ENCODE measurements around the gene BEND4. TPM values are rescaled to one million over a fixed set of nuclear protein-coding genes. Genes with fewer than 3 reads are reported as not detected.
"Not testable (repeated sequence)": the region's sequence is repeated elsewhere in the genome, so short reads cannot be mapped to it uniquely, and the experiment has no call there.

BEND4 gene
- polyA plus RNA-seq (ENCODE audit: insufficient read length in 12 of 12) = under 1 TPM in 9 of 12 donors, not detected in 3; 0.01 to 0.30 (median 0.05) TPM
- long read RNA-seq, donor 1 = 0 reads
- long read RNA-seq, donor 2 = 0 reads
- long read RNA-seq, donor 3 = 0 reads
- long read RNA-seq, donor 4 = 0 reads
- long read RNA-seq, donor 5 = 0 reads
- long read RNA-seq, donor 6 = 0 reads
- long read RNA-seq, donor 7 = 0 reads
- long read RNA-seq, donor 8 = 0 reads
- long read RNA-seq, donor 9 = 0 reads
- long read RNA-seq, donor 10 = 0 reads
- long read RNA-seq, donor 11 = 0 reads

DNA sequence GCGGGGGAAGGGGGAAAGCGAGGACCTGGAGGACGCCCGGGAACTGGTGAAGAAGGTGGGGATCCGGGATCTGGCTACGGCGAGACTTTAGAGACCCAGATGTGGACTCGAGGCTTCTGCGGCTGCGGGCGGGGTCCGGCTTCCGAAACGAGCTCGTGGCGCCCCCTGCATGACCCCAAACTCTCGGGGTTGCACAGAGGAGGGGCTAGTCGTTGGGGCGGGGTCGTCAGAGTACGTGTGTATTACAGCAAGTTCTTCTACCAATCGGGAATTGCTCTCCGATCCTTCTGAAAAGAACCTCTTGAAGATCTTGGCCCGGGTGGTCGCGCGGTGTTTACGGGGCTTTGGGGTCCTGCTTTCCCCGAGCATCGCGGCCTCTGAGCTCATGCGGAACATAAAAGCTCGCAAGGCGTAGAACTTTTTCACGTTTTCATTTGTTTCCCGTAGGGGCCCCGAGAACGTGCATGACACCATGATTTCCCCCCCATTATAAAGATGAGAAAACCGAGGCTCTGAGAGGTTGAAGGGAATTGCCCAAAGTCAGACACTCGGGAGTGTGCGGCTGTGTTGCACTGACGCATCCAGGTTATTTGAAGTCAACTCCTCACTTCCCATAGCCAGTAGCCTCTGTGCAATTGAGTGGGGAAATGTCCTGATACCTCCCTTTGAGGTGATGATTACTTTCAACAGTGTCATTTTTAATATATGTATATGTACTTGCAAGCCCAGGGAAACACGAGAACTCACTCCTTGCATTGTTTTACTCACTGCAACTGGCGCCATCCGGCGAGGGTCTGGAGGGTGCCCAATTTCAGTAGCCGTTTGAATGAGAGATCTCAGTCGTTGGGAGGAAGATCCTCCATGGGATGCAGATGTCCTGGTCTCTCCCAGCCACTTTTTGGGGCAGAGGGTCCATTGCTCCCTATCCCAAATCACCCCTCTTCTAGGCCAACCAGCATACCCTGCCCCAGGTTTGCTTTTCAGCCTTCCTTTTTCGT is at the start of gene BEND4:
Gene BEND4 (minus strand): TSS at position 149 of the 998 bp plus-strand sequence. CDS start 512 bp downstream, outside the sequence.
- peak; percentile 9 for DNase-seq

GRCh38 chr4:42197341-42197740 is 44.9 kb upstream of the BEND4 start:
- DNase-seq = no peak

GRCh38 chr4:42172921-42173320 is 20.5 kb upstream of the BEND4 start:
- no peak for DNase-seq

DNA sequence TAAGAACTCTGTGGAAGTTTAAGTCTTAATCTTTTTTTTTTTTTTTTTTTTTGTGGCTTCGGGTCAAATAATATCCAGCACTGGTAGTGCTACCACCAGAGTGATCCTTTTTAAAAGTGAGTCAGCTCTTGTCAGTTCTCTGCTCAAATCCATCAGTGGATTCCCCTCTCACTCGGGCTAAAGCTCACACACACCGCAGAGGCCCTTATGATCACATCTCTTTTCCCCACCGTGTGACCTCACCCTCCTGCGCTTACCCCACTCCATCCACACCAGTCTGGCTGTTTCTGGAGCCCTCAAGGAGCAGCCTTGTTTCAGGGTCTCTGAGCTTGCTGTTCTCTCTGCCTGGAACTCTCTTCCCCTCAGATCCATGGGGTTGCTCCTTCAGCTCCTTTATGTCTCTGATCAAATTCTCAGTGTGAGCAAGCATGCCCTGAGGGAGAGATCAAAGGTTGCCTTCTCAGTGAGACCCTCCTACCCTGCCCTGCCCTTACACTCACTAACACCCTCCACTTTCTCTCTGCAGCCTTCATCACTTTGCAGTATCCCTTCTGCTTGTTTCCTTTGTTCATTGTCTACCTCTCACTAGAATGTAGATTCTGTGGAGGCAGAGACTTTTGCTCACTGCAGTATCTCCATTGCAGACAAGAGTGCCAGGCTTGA is 19.8 kb upstream of the BEND4 start:
- DNase-seq = no peak

- no peak for DNase-seq
Observed at GRCh38 chr4:42167709-42168108, 15.3 kb upstream of the BEND4 start.

GRCh38 chr4:42166186-42166585 is 13.7 kb upstream of the BEND4 start:
- not testable (repeated sequence) for DNase-seq

GRCh38 chr4:42159271-42160001 is 7.0 kb upstream of the BEND4 start:
- no peak for DNase-seq

GRCh38 chr4:42151568-42152506 is 618 bp downstream of the BEND4 start:
- DNase-seq = no peak

DNA sequence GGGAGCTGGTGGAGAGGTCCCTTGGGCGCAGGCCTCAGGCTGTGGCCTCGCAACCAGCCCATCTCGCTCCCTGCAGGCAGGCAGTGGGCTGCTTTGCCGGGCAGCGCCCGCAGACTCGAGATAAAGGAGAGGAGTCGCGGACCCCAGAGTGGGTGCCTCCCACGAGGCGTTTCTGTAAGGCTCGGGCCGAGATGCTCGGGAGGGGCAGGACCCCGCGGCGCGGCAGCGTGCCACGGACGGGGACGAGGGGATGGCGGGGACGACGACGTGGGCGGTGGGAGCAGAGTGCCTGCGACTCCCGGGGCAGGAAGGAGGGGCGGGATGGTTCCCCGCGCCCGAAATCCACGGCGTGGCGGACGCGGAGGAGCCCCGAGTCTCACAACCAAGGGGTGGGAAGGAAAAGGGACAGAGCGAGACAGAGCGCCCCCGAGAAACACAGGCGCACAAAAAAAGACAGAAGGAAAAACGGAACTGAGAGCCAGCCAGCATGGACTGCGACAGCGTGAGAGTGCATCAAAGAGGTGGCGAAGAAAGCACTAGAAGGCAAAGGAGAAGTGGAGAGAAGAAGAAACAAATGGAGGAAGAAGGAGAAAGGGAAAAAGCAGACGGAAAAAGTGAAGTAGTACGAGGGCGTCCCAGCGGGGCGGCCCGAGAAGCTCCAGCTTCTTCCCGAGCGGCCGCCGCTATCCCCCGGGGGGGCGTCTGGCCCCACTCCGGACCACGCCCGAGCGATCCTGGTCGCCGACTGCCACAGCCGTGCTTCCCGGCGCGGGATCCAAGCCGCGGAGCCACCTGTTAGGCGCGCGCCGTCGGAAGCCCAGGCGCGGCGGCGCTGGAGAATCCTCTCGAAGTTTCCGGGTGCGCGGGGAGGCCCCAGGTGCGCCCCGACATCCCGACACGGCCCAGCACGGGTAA is 1.5 kb downstream of the BEND4 start:
- DNase-seq = no peak

GRCh38 chr4:42149004-42149403 is 3.5 kb downstream of the BEND4 start:
- DNase-seq = no peak

DNA sequence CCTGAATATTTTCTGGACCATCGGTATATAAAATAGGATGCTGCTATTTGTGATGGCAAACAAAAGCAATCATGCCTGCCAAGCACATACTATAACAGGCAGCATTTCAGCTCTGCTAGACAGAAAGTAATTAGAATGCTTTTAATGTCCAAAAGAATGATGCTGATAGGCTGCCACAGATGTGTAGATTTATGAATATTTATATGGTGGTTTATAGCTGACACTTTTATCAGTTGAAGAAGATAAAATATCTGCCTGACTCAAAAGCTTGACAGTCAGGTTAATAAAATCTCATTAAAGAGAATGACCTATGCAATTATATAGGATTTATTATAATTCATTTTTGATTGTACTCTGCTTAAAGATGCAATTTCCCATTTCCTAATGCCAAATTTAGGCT is 4.0 kb downstream of the BEND4 start:
- no peak for DNase-seq

GRCh38 chr4:42144028-42144427 is 8.4 kb downstream of the BEND4 start:
- no peak for DNase-seq

GRCh38 chr4:42142591-42142990 is 9.9 kb downstream of the BEND4 start:
- no peak for DNase-seq

DNA sequence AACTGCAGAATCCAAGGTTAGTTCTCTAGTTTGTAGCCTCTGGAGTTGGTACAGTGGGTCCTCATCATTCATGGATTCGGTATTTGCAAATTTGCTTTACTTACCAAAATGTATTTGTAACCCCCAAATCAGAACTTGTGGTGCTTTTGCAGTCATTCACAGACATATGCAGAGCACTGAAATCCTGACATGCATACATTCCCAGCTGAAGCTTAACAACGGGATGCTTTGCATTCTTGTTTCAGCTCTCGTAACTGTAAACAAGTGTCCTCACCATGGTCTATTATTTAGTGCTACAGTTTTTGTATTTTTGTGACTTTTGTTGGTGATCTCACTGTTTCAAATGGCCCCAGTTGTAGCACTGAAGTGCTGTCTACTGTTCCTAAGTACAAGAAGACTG is 16.1 kb downstream of the BEND4 start:
- no peak for DNase-seq

GRCh38 chr4:42133006-42133405 is 19.4 kb downstream of the BEND4 start:
- DNase-seq = no peak

GRCh38 chr4:42132099-42132498 is 20.4 kb downstream of the BEND4 start:
- no peak for DNase-seq

- DNase-seq = no peak
Observed at GRCh38 chr4:42123071-42123644, 29.3 kb downstream of the BEND4 start.

GRCh38 chr4:42122237-42122636 is 30.2 kb downstream of the BEND4 start:
- DNase-seq = no peak

- DNase-seq = no peak
Observed at GRCh38 chr4:42119886-42120285, 32.6 kb downstream of the BEND4 start.

Data from muscle of arm (tissue), 14 donors.